Upper lobe of left lung (tissue), 6 donors: Measurements from ENCODE around the gene ERCC6L2. TPM values are rescaled to one million over a fixed set of nuclear protein-coding genes. Genes with fewer than 3 reads are reported as not detected.

Source experiments
- ATAC-seq, 2 donors: fragments of 200-7000 bp; cut with Tn5 transposase; one replicate each; pipeline ENCODE4 v1.9.1; 2022; ENCODE audit warnings: mild to moderate bottlenecking in 2 of 2, moderate library complexity in 2 of 2; ENCODE audit not compliant: low FRiP score in 2 of 2
- DNase-seq, 2 donors: peaks; one replicate each; pipeline ENCODE4 v3.0.0-alpha.2; 2019 to 2020
- H3K27ac ChIP-seq, 4 donors: fragments of 200-600 bp; sonication (generic); one replicate each; pipeline ENCODE4 v1.5.1; 2016 to 2019
- H3K27me3 ChIP-seq, 4 donors: fragments of 200-600 bp; sonication (generic); one replicate each; pipeline ENCODE4 v1.5.1; 2017 to 2019
- H3K36me3 ChIP-seq, 4 donors: fragments of 200-600 bp; sonication (generic); one replicate each; pipeline ENCODE4 v1.5.1; 2016 to 2019
- H3K4me1 ChIP-seq, 4 donors: fragments of 200-600 bp; sonication (generic); one replicate each; pipeline ENCODE4 v1.5.1; 2018 to 2019
- H3K4me3 ChIP-seq, 4 donors: fragments of 200-600 bp; sonication (generic); one replicate each; pipeline ENCODE4 v1.5.1; 2017 to 2019; ENCODE audit warnings: mild to moderate bottlenecking in 2 of 4, moderate library complexity in 1 of 4
- H3K9me3 ChIP-seq, 4 donors: fragments of 200-600 bp; sonication (generic); one replicate each; pipeline ENCODE4 v1.5.1; 2018 to 2019
- CTCF ChIP-seq, 6 experiments: fragments of 450-650 bp in 4 of 6; fragments of 200-600 bp in 2 of 6; sonication (generic) in 2 of 6; IDR thresholded peaks; one replicate each; pipeline ENCODE4 v1.5.1; 2016 to 2019; ENCODE audit warnings: antibody characterized with exemption in 6 of 6
- EP300 ChIP-seq, 4 donors: sonication (generic); formaldehyde crosslinking; IDR thresholded peaks; one replicate each; pipeline ENCODE4 v1.5.1; 2017; ENCODE audit warnings: antibody characterized with exemption in 4 of 4, control low read depth in 2 of 4
- POLR2A ChIP-seq, 4 donors: fragments of 450-650 bp; IDR thresholded peaks; one replicate each; pipeline ENCODE4 v1.5.1; 2016 to 2017; ENCODE audit warnings: antibody characterized with exemption in 4 of 4, mild to moderate bottlenecking in 2 of 4
- POLR2AphosphoS5 ChIP-seq, 2 donors: sonication (generic); formaldehyde crosslinking; IDR thresholded peaks; one replicate each; pipeline ENCODE4 v1.5.1; 2017; ENCODE audit warnings: antibody characterized with exemption in 2 of 2
- WGBS, 2 donors: methylation state at CpG; one replicate each; pipeline ENCODE4 v1.1.5; 2017 to 2018; 5-methylcytosine and 5-hydroxymethylcytosine counted together
- total RNA-seq, 6 donors: library from RNA; depleted of rRNA in 4 of 6; stranded (reverse); fragments of >200 nt in 4 of 6; gene quantifications; one replicate each; pipeline versions ENCODE4 v1.1.0 to v1.2.1, GENCODE V29; 2016 to 2021
- donor health status: DM: no; HTN: no; CAD: no; lungs with moderate emphysema.
- donor health status: DM: no; HTN: yes; CAD: no; lungs with severe emphysema.

Gene ERCC6L2
- total RNA-seq, 6 donors from 2014 or later, result 37.3 to 117 (median 67.8) TPM

DNA sequence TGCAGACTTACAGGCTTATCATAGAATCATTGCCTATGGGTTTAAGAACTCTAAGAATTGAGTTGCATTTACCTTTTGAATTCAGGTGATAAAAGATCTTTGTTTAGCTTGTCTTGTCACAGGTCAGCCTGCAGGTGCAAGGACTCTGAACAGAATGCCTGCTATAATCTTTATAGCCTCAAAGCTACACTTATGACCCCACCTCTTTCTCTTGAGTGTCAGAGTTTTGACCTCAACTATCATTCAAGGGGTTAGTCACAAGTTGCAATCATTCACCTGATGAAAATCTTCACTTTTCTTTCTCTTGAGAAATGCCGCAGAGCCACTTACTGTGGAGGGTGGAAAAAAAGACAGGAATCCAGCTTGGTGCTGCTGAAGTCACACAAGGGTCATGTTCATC lies 49.5 kb downstream of the ERCC6L2 start:
- no peak overlapping the region for H3K4me3 ChIP-seq
- H3K27ac ChIP-seq, result no peak overlapping the region
- no peak for DNase-seq
- no peaks in the 10 kb centered on the region for H3K4me1 ChIP-seq
- peaks cover 0 to 64% (median 3%) of the 10 kb centered on the region in 4 donors for H3K36me3 ChIP-seq
- H3K9me3 ChIP-seq, result no peaks in the 10 kb centered on the region
- WGBS, 2 donors, result 95 to 100% methylated on average over 1 of the region's 1 CpG
- H3K27me3 ChIP-seq, result no peaks in the 10 kb centered on the region
- no peak for TF ChIP-seq CTCF (IDR thresholded peaks at IDR 0.05)
- no peak for TF ChIP-seq EP300 (IDR thresholded peaks at IDR 0.05)
- no peak for TF ChIP-seq POLR2A (IDR thresholded peaks at IDR 0.05)
- no peak for TF ChIP-seq POLR2AphosphoS5 (IDR thresholded peaks at IDR 0.05)
- no peak for ATAC-seq

DNA sequence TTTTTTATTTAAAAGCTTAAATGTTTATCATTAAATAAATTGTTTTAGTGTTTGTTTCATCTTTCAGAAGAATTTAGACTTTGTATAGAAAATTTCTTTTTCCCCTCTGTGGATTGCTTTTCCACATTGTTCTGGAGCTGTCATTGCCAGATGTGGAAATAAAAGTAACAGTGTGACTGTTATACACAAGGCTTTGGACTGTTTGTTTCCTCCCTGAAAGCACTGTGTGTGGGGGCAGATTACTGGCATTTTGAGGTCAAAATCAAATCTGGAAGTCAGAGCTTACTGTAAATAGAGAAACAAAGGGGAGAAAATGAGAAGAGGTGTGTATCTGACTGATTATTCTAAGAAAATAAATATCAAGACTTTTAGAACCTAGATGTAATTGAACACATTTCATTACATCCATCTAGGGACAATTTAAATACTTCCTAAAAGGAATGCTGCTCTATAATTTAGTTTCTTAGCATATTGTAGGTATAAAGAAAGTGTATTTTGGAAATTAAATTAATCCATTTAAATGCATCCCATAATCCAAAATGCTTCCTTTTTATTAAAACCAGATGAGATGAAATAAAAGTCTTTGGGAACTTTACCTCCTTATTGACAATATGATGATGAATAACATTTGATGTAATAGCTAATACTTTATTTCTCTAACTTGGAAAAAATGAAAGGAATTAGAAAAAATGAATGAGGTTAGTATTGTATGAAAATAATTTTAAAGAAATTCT lies 51.9 kb downstream of the ERCC6L2 start:
- ATAC-seq, result no peak

GRCh38 chr9:95930277-95930676 lies 54.8 kb downstream of the ERCC6L2 start:
- Histone ChIP-seq H3K27ac (no peak overlapping the region), H3K4me1 (no peaks in the 10 kb centered on the region), H3K27me3 (no peaks in the 10 kb centered on the region), H3K4me3 (no peak overlapping the region), H3K36me3 (peaks cover 3 to 74% (median 13%) of the 10 kb centered on the region in 4 donors), H3K9me3 (no peaks in the 10 kb centered on the region)
- DNase-seq (no peak), ATAC-seq (no peak)
- 78 to 85% methylated on average over 1 of the region's 1 CpG for WGBS, 2 donors
- TF ChIP-seq EP300 (IDR thresholded peaks at IDR 0.05), result no peak
- TF ChIP-seq POLR2AphosphoS5 (IDR thresholded peaks at IDR 0.05), result no peak
- TF ChIP-seq CTCF (IDR thresholded peaks at IDR 0.05), result no peak
- TF ChIP-seq POLR2A (IDR thresholded peaks at IDR 0.05), result no peak

More for the DNA sequence above, 51.9 kb downstream of the ERCC6L2 start:
- Histone ChIP-seq H3K4me3 (no peak overlapping the region), H3K27me3 (no peaks in the 10 kb centered on the region), H3K27ac (no peak overlapping the region), H3K9me3 (no peaks in the 10 kb centered on the region), H3K36me3 (peaks cover 2 to 66% (median 4%) of the 10 kb centered on the region in 4 donors), H3K4me1 (no peaks in the 10 kb centered on the region)
- TF ChIP-seq POLR2AphosphoS5 (IDR thresholded peaks at IDR 0.05) (no peak), EP300 (IDR thresholded peaks at IDR 0.05) (no peak), CTCF (IDR thresholded peaks at IDR 0.05) (no peak), POLR2A (IDR thresholded peaks at IDR 0.05) (no peak)
- no peak for DNase-seq

GRCh38 chr9:95935861-95936578 lies 60.5 kb downstream of the ERCC6L2 start:
- no peak overlapping the region for H3K27ac ChIP-seq
- no peaks in the 10 kb centered on the region for H3K9me3 ChIP-seq
- H3K4me3 ChIP-seq, result no peak overlapping the region
- H3K4me1 ChIP-seq, result no peaks in the 10 kb centered on the region
- ATAC-seq (no peak), DNase-seq (no peak)
- H3K36me3 ChIP-seq, result peaks cover 3 to 59% (median 12%) of the 10 kb centered on the region in 4 donors
- TF ChIP-seq EP300 (IDR thresholded peaks at IDR 0.05), result no peak
- no peak for TF ChIP-seq POLR2AphosphoS5 (IDR thresholded peaks at IDR 0.05)
- no peak for TF ChIP-seq POLR2A (IDR thresholded peaks at IDR 0.05)
- TF ChIP-seq CTCF (IDR thresholded peaks at IDR 0.05), result no peak
- WGBS, 2 donors, result 90 to 100% methylated on average over 2 of the region's 2 CpGs
- H3K27me3 ChIP-seq, result no peaks in the 10 kb centered on the region
